OCI-LY7 (cell line): ENCODE measurements around the gene BOD1. TPM values are rescaled to one million over a fixed set of nuclear protein-coding genes. Genes with fewer than 3 reads are reported as not detected.

Source experiments
- BruUV-seq: library from RNA; stranded (reverse); fragments of 400-500 nt; replicated peaks from 2 replicates; lab custom pipeline; 2021; lab: Mats Ljungman, UMichigan
- CTCF ChIA-PET: fragments of 300-600 bp; sonication (Branson Sonifier 250); formaldehyde crosslinking; loops from one replicate; lab custom pipeline; 2022; ENCODE audit warnings: antibody characterized with exemption; ENCODE audit not compliant: unreplicated experiment; lab: Charles Lee
- POLR2A ChIA-PET: fragments of 300-600 bp; sonication (Branson Sonifier 250); formaldehyde crosslinking; loops from one replicate; lab custom pipeline; 2022; ENCODE audit warnings: antibody characterized with exemption; lab: Charles Lee
- DNase-seq: peaks from one replicate; pipeline ENCODE4 v3.0.0-alpha.2; 2015; ENCODE audit warnings: low spot score
- H2AFZ ChIP-seq: fragments of 200-600 bp; sonication (generic), shearing (Covaris generic); 2 replicates; pipeline ENCODE4 v1.6.1; 2014; ENCODE audit warnings: mild to moderate bottlenecking, antibody characterized with exemption, low read length, moderate library complexity
- H3K27ac ChIP-seq: fragments of 200-600 bp; sonication (generic); 2 replicates; pipeline ENCODE4 v1.5.1; 2014; ENCODE audit warnings: mixed run types, low read depth, mild to moderate bottlenecking, moderate library complexity, low read length, inconsistent platforms; ENCODE audit not compliant: poor library complexity, severe bottlenecking
- H3K36me3 ChIP-seq: fragments of 200-600 bp; sonication (generic); 2 replicates; pipeline ENCODE4 v1.6.1; 2014; ENCODE audit warnings: mild to moderate bottlenecking, antibody characterized with exemption, low read length, moderate library complexity, mixed read lengths; ENCODE audit not compliant: insufficient read depth
- H3K4me1 ChIP-seq: fragments of 200-600 bp; sonication (generic); 2 replicates; pipeline ENCODE4 v1.5.1; 2014; ENCODE audit warnings: mild to moderate bottlenecking, low read length; ENCODE audit not compliant: insufficient read depth, poor library complexity, severe bottlenecking
- H3K4me2 ChIP-seq: fragments of 200-600 bp; sonication (generic); 2 replicates; pipeline ENCODE4 v1.6.1; 2014; ENCODE audit warnings: mild to moderate bottlenecking, low read length
- H3K4me3 ChIP-seq: fragments of 200-600 bp; sonication (generic); 2 replicates; pipeline ENCODE4 v1.5.1; 2014; ENCODE audit warnings: mild to moderate bottlenecking, low read depth, low read length; ENCODE audit not compliant: poor library complexity, severe bottlenecking
- H3K79me2 ChIP-seq: fragments of 200-600 bp; sonication (generic); 2 replicates; pipeline ENCODE4 v1.6.1; 2016; ENCODE audit warnings: low read depth, mild to moderate bottlenecking, low read length, moderate library complexity, mixed read lengths; ENCODE audit not compliant: insufficient read depth
- H3K9me2 ChIP-seq: fragments of 200-600 bp; sonication (generic); 2 replicates; pipeline ENCODE4 v1.6.1; 2016; ENCODE audit warnings: mild to moderate bottlenecking, low read length, mixed read lengths; ENCODE audit not compliant: insufficient read depth
- H3K9me3 ChIP-seq: fragments of 200-600 bp; sonication (generic); 2 replicates; pipeline ENCODE4 v1.6.1; 2014; ENCODE audit warnings: mild to moderate bottlenecking, mixed run types, low read length, mixed read lengths
- H4K20me1 ChIP-seq: fragments of 200-600 bp; sonication (generic); 2 replicates; pipeline ENCODE4 v1.6.1; 2014; ENCODE audit warnings: mild to moderate bottlenecking, antibody characterized with exemption, low read length, moderate library complexity, mixed read lengths; ENCODE audit not compliant: insufficient read depth
- CTCF ChIP-seq: fragments of 200-600 bp; sonication (generic); conservative IDR thresholded peaks from 2 replicates; pipeline ENCODE4 v1.5.1; 2014; ENCODE audit warnings: mild to moderate bottlenecking, antibody characterized with exemption, low read length, moderate library complexity, mixed read lengths
- EZH2phosphoT487 ChIP-seq: fragments of 200-600 bp; sonication (generic); IDR thresholded peaks from 2 replicates; pipeline ENCODE4 v1.6.1; 2018; ENCODE audit warnings: low read depth, borderline replicate concordance, mild to moderate bottlenecking, mixed run types, antibody characterized with exemption, low read length, moderate library complexity, mixed read lengths
- intact Hi-C: fragments of 100-400 bp; cut with micrococcal nuclease; formaldehyde crosslinking; loops from one replicate; pipeline ENCODE4 v1.10.0; 2022; ENCODE audit not compliant: unreplicated experiment
- total RNA-seq, 2 experiments: library from RNA; depleted of rRNA in 1 of 2; stranded (reverse); fragments of >200 nt in 1 of 2; shearing (Covaris generic) in 1 of 2; gene quantifications; 2 replicates each; pipeline ENCODE4 v1.2.3, GENCODE V29; 2014 to 2022

Gene BOD1
- total RNA-seq, 2 experiments from 2014 or later = 38.8 to 54.3 TPM

- H3K4me1 ChIP-seq = no peaks in the 10 kb centered on the region
- TF ChIP-seq EZH2phosphoT487 (no peak), CTCF (no peak)
- CTCF ChIA-PET = interaction anchor here (0.5 kb wide), 1 partner anchor 437 kb away, joined by 5 read pairs; no protein-coding TSS in a partner anchor
- H3K27ac ChIP-seq = no peak overlapping the region
- no peak overlapping the region for H3K4me3 ChIP-seq
- H3K36me3 ChIP-seq = peaks cover 3% of the 10 kb centered on the region; the same call in 1 of the 2 replicates
- H4K20me1 ChIP-seq = no peaks in the 10 kb centered on the region
- no peaks in the 10 kb centered on the region for H3K9me2 ChIP-seq
- no peak overlapping the region for H3K4me2 ChIP-seq
- H3K79me2 ChIP-seq = no peaks in the 10 kb centered on the region
- H3K9me3 ChIP-seq = no peaks in the 10 kb centered on the region
- H2AFZ ChIP-seq = no peak overlapping the region
- no TSS peak for BruUV-seq
- intact Hi-C loops = no loop called here
- no peak for DNase-seq
- POLR2A ChIA-PET = interaction anchor here (0.6 to 1.8 kb wide), 3 partner anchors 13 to 546 kb away, joined by 3 to 5 read pairs (median 3); no protein-coding TSS in a partner anchor
These were observed 17.8 kb downstream of the BOD1 start for GRCh38 chr5:173598686-173599085.

- Histone ChIP-seq H3K36me3 (no peaks in the 10 kb centered on the region), H3K9me3 (peaks cover 13% of the 10 kb centered on the region), H3K4me2 (no peak overlapping the region), H3K27ac (no peak overlapping the region), H2AFZ (no peak overlapping the region), H3K4me1 (no peaks in the 10 kb centered on the region), H3K4me3 (no peak overlapping the region), H3K79me2 (no peaks in the 10 kb centered on the region), H4K20me1 (no peaks in the 10 kb centered on the region), H3K9me2 (no peaks in the 10 kb centered on the region)
- no TSS peak for BruUV-seq
- no peak for DNase-seq
- TF ChIP-seq EZH2phosphoT487 (no peak), CTCF (no peak)
- intact Hi-C loops = no loop called here
- ChIA-PET CTCF (no interaction called here), POLR2A (no interaction called here)
These were observed 19.1 kb downstream of the BOD1 start for GRCh38 chr5:173597304-173597703.

- TF ChIP-seq EZH2phosphoT487 (no peak), CTCF (no peak)
- H3K9me3 ChIP-seq = peaks cover 26% of the 10 kb centered on the region
- no peak overlapping the region for H2AFZ ChIP-seq
- intact Hi-C loops = no loop called here
- H3K36me3 ChIP-seq = no peaks in the 10 kb centered on the region
- H3K4me1 ChIP-seq = no peaks in the 10 kb centered on the region
- no peak for DNase-seq
- H4K20me1 ChIP-seq = no peaks in the 10 kb centered on the region
- H3K27ac ChIP-seq = no peak overlapping the region
- BruUV-seq = no TSS peak
- no peak overlapping the region for H3K4me2 ChIP-seq
- H3K4me3 ChIP-seq = no peak overlapping the region
- ChIA-PET CTCF (interaction anchor here (1.2 kb wide), 1 partner anchor 20 kb away, joined by 4 read pairs; the partner anchor contains the start of gene BOD1), POLR2A (no interaction called here)
- H3K9me2 ChIP-seq = no peaks in the 10 kb centered on the region
- H3K79me2 ChIP-seq = no peaks in the 10 kb centered on the region
These were observed 20.6 kb downstream of the BOD1 start for GRCh38 chr5:173595841-173596240.
